Mesenchymal stem cell (in vitro differentiated cells and primary cell): ENCODE measurements around the gene REXO4.

Source experiments
- DNase-seq: peaks from one replicate; pipeline ENCODE4 v3.0.0-alpha.2; 2013
- H2AFZ ChIP-seq: one replicate; pipeline ENCODE4 v1.6.1; 2013; ENCODE audit warnings: low read depth, mild to moderate bottlenecking, control low read depth, inconsistent platforms, low read length, moderate library complexity
- H2AK5ac ChIP-seq: 2 replicates; pipeline ENCODE4 v1.6.1; 2013; ENCODE audit warnings: low read length, moderate library complexity, mild to moderate bottlenecking, inconsistent platforms; ENCODE audit not compliant: severe bottlenecking
- H2BK120ac ChIP-seq: one replicate; pipeline ENCODE4 v1.6.1; 2013; ENCODE audit warnings: low read depth, mild to moderate bottlenecking, inconsistent platforms, low read length, moderate library complexity
- H2BK12ac ChIP-seq, 2 experiments: one replicate each; pipeline ENCODE4 v1.6.1; 2013; ENCODE audit warnings: inconsistent platforms in 2 of 2, low read length in 2 of 2, mild to moderate bottlenecking in 2 of 2, moderate library complexity in 2 of 2, control low read depth in 1 of 2
- H2BK15ac ChIP-seq: one replicate; pipeline ENCODE4 v1.6.1; 2013; ENCODE audit warnings: mild to moderate bottlenecking, low read depth, inconsistent platforms; ENCODE audit not compliant: poor library complexity, severe bottlenecking
- H2BK5ac ChIP-seq: 2 replicates; pipeline ENCODE4 v1.6.1; 2013; ENCODE audit warnings: low read depth, mild to moderate bottlenecking, low read length, control low read depth, inconsistent platforms; ENCODE audit not compliant: poor library complexity, severe bottlenecking
- H3K14ac ChIP-seq, 2 experiments: one replicate each; pipeline ENCODE4 v1.6.1; 2013; ENCODE audit warnings: inconsistent platforms in 2 of 2, low read length in 2 of 2, control low read depth in 1 of 2, mild to moderate bottlenecking in 1 of 2, moderate library complexity in 1 of 2
- H3K18ac ChIP-seq, 2 experiments: one replicate each; pipeline ENCODE4 v1.6.1; 2013; ENCODE audit warnings: inconsistent platforms in 2 of 2, low read length in 2 of 2, control low read depth in 1 of 2, low read depth in 1 of 2, mild to moderate bottlenecking in 1 of 2
- H3K23ac ChIP-seq, 2 experiments: one replicate each; pipeline ENCODE4 v1.6.1; 2013; ENCODE audit warnings: inconsistent platforms in 2 of 2, low read length in 2 of 2, mild to moderate bottlenecking in 2 of 2, moderate library complexity in 2 of 2, control low read depth in 1 of 2
- H3K27ac ChIP-seq: 2 replicates; pipeline ENCODE4 v1.5.1; 2013; ENCODE audit warnings: mild to moderate bottlenecking, moderate library complexity, low read length, control low read depth, inconsistent platforms; ENCODE audit not compliant: poor library complexity, severe bottlenecking
- H3K27me3 ChIP-seq, 2 experiments: 2 replicates each; pipeline versions ENCODE4 v1.6.1 to v1.7.0; 2013; ENCODE audit warnings: low read length in 2 of 2, mild to moderate bottlenecking in 2 of 2, moderate library complexity in 2 of 2, control low read depth in 1 of 2, inconsistent platforms in 1 of 2; ENCODE audit not compliant: control insufficient read depth in 1 of 2, insufficient read depth in 1 of 2
- H3K36me3 ChIP-seq, 2 experiments: 2 replicates each; pipeline versions ENCODE4 v1.6.1 to v1.7.0; 2013; ENCODE audit warnings: low read length in 2 of 2, control low read depth in 1 of 2, inconsistent platforms in 1 of 2, low read depth in 1 of 2, mild to moderate bottlenecking in 1 of 2; ENCODE audit not compliant: insufficient read depth in 2 of 2, control insufficient read depth in 1 of 2
- H3K4ac ChIP-seq, 2 experiments: one replicate each; pipeline ENCODE4 v1.6.1; 2013; ENCODE audit warnings: inconsistent platforms in 2 of 2, low read length in 2 of 2, mild to moderate bottlenecking in 2 of 2, moderate library complexity in 2 of 2, control low read depth in 1 of 2, low read depth in 1 of 2
- H3K4me1 ChIP-seq: 2 replicates; pipeline ENCODE4 v1.6.1; 2013; ENCODE audit warnings: low read depth, low read length, control low read depth; ENCODE audit not compliant: control insufficient read depth, insufficient read depth
- H3K4me2 ChIP-seq: 2 replicates; pipeline ENCODE4 v1.6.1; 2013; ENCODE audit warnings: low read length, mild to moderate bottlenecking, inconsistent platforms; ENCODE audit not compliant: poor library complexity, severe bottlenecking
- H3K4me3 ChIP-seq, 2 experiments: 2 replicates each; pipeline versions ENCODE4 v1.5.1 to v1.7.0; 2013; ENCODE audit warnings: low read length in 2 of 2, mild to moderate bottlenecking in 2 of 2, control low read depth in 1 of 2, low read depth in 1 of 2; ENCODE audit not compliant: insufficient read depth in 1 of 2
- H3K79me1 ChIP-seq: replicated peaks from 2 replicates; pipeline ENCODE4 v1.6.1; 2013; ENCODE audit warnings: mild to moderate bottlenecking, control low read depth, low read length, inconsistent platforms; ENCODE audit not compliant: poor library complexity, severe bottlenecking
- H3K9ac ChIP-seq: 2 replicates; pipeline ENCODE4 v1.7.0; 2013; ENCODE audit warnings: mild to moderate bottlenecking, low read length, moderate library complexity
- H3K9me3 ChIP-seq: 2 replicates; pipeline ENCODE4 v1.7.0; 2013; ENCODE audit warnings: mild to moderate bottlenecking, low read length; ENCODE audit not compliant: control insufficient read depth
- H4K8ac ChIP-seq: one replicate; pipeline ENCODE4 v1.6.1; 2013; ENCODE audit warnings: inconsistent platforms, mild to moderate bottlenecking, low read length, moderate library complexity
- H4K91ac ChIP-seq: one replicate; pipeline ENCODE4 v1.6.1; 2013; ENCODE audit warnings: mild to moderate bottlenecking, low read length, inconsistent platforms
- WGBS: methylation state at CpG from one replicate; pipeline ENCODE4 v1.1.7; 2013; ENCODE audit warnings: mixed read lengths; 5-methylcytosine and 5-hydroxymethylcytosine counted together

The REXO4 gene

GRCh38 chr9:133460405-133461175 is 42.8 kb upstream of the REXO4 start:
- Histone ChIP-seq H2AK5ac (peak overlapping the region; percentile 69), H2AFZ (peak overlapping the region; percentile 46), H4K8ac (peak overlapping the region; percentile 10), H3K27ac (no peak overlapping the region), H3K23ac (peak overlapping the region in 1 of 2 experiments; percentile 19), H3K79me1 (peaks cover 30% of the 10 kb centered on the region), H3K4me2 (peak overlapping the region; percentile 85), H3K27me3 (peaks cover 6 to 7% of the 10 kb centered on the region in 2 experiments), H2BK15ac (peak overlapping the region; percentile 91), H3K4me3 (peak overlapping the region; percentile 83 to 86), H3K18ac (peak overlapping the region; percentile 81 to 97), H2BK5ac (no peak overlapping the region), H2BK120ac (peak overlapping the region; percentile 64), H3K9ac (peak overlapping the region; percentile 91), H3K14ac (peak overlapping the region in 1 of 2 experiments; percentile 8), H3K9me3 (no peaks in the 10 kb centered on the region), H4K91ac (peak overlapping the region; percentile 65), H2BK12ac (peak overlapping the region; percentile 56 to 70), H3K4ac (peak overlapping the region; percentile 75 to 83), H3K4me1 (peaks cover 23% of the 10 kb centered on the region), H3K36me3 (peaks cover 14 to 30% of the 10 kb centered on the region in 2 experiments)
- WGBS: 17% methylated on average over 21 of the region's 30 CpGs
- peak; percentile 50 for DNase-seq

GRCh38 chr9:133459476-133460404 is 41.9 kb upstream of the REXO4 start, which contains the start of gene CACFD1:
TSS of gene CACFD1 (plus strand) at chr9:133459978. CDS start at chr9:133460067, 89 bp downstream.
- H3K18ac ChIP-seq: peak within 1 kb of the TSS; percentile 97 to 98
- peaks cover 6 to 7% of the 10 kb centered on the region in 2 experiments for H3K27me3 ChIP-seq
- peaks cover 30% of the 10 kb centered on the region for H3K79me1 ChIP-seq
- peak within 1 kb of the TSS; percentile 87 for H2BK5ac ChIP-seq
- peak within 1 kb of the TSS; percentile 91 for H3K9ac ChIP-seq
- peak within 1 kb of the TSS; percentile 91 for H2AFZ ChIP-seq
- H2BK12ac ChIP-seq: peak within 1 kb of the TSS; percentile 56 to 71
- peak within 1 kb of the TSS; percentile 83 to 86 for H3K4me3 ChIP-seq
- peak within 1 kb of the TSS; percentile 95 for H4K91ac ChIP-seq
- peaks cover 23% of the 10 kb centered on the region for H3K4me1 ChIP-seq
- H3K14ac ChIP-seq: peak within 1 kb of the TSS in 1 of 2 experiments; percentile 88
- H3K27ac ChIP-seq: peak within 1 kb of the TSS; percentile 61
- H4K8ac ChIP-seq: peak within 1 kb of the TSS; percentile 96
- peak within 1 kb of the TSS; percentile 91 for H2BK15ac ChIP-seq
- H2BK120ac ChIP-seq: peak within 1 kb of the TSS; percentile 64
- no peaks in the 10 kb centered on the region for H3K9me3 ChIP-seq
- peaks cover 10 to 22% of the 10 kb centered on the region in 2 experiments for H3K36me3 ChIP-seq
- WGBS: 2% methylated on average over 48 of the region's 86 CpGs
- peak; percentile 95 for DNase-seq
- peak within 1 kb of the TSS; percentile 19 to 25 for H3K23ac ChIP-seq
- peak within 1 kb of the TSS; percentile 83 to 94 for H3K4ac ChIP-seq
- H2AK5ac ChIP-seq: no peak within 1 kb of the TSS
- peak within 1 kb of the TSS; percentile 85 for H3K4me2 ChIP-seq

DNA sequence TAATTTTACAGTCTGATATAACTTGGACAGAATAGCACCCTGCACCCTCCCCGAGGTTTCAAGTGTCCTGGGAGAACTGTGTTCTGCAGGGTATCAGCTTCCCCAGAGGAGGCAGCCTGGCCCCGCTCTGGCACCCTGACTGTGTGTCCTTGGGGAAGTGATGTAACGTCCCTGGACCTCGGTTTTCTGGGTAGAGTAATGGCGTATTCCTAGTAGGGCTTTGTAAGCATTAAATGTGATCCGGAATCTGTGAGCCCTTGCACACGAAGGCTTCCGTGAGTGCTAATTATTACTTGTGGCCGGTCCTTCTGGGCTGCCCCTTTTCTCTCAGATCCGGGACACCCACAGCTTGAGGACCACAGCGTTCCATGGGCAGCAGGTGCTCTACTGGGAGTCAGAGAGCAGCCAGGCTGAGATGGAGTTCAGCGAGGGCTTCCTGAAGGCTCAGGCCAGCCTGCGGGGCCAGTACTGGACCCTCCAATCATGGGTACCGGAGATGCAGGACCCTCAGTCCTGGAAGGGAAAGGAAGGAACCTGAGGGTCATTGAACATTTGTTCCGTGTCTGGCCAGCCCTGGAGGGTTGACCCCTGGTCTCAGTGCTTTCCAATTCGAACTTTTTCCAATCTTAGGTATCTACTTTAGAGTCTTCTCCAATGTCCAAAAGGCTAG is 41.0 kb upstream of the REXO4 start:
- no peak overlapping the region for H2BK12ac ChIP-seq

More for the DNA sequence above, 41.0 kb upstream of the REXO4 start:
- no peak overlapping the region for H2BK120ac ChIP-seq
- H3K4me3 ChIP-seq: peak overlapping the region in 1 of 2 experiments; percentile 86
- H3K18ac ChIP-seq: no peak overlapping the region
- no peak overlapping the region for H3K14ac ChIP-seq
- no peak overlapping the region for H4K91ac ChIP-seq
- H3K9me3 ChIP-seq: no peaks in the 10 kb centered on the region
- H4K8ac ChIP-seq: no peak overlapping the region
- DNase-seq: no peak
- H3K4me2 ChIP-seq: peak overlapping the region; percentile 66
- H3K27ac ChIP-seq: no peak overlapping the region
- no peak overlapping the region for H2BK15ac ChIP-seq
- peak overlapping the region; percentile 23 for H2AFZ ChIP-seq
- no peak overlapping the region for H3K23ac ChIP-seq
- peaks cover 23% of the 10 kb centered on the region for H3K4me1 ChIP-seq
- no peak overlapping the region for H3K4ac ChIP-seq
- H3K27me3 ChIP-seq: peaks cover 6 to 7% of the 10 kb centered on the region in 2 experiments
- H3K79me1 ChIP-seq: peaks cover 23% of the 10 kb centered on the region
- H3K36me3 ChIP-seq: peaks cover 10 to 12% of the 10 kb centered on the region in 2 experiments
- WGBS: 89% methylated on average over 16 of the region's 16 CpGs
- H2BK5ac ChIP-seq: no peak overlapping the region
- no peak overlapping the region for H2AK5ac ChIP-seq
- peak overlapping the region; percentile 54 for H3K9ac ChIP-seq
